GM19043 (cell line): ENCODE data around the gene ALDH1B1.
"Not testable (repeated sequence)": the region's sequence is repeated elsewhere in the genome, so short reads cannot be mapped to it uniquely, and the experiment has no call there.

Experiments used
- ATAC-seq: cut with Tn5 transposase; IDR thresholded peaks from one replicate; pipeline ENCODE4 v1.9.1; 2021; ENCODE audit warnings: low read depth; ENCODE audit not compliant: unreplicated experiment

The ALDH1B1 gene

DNA sequence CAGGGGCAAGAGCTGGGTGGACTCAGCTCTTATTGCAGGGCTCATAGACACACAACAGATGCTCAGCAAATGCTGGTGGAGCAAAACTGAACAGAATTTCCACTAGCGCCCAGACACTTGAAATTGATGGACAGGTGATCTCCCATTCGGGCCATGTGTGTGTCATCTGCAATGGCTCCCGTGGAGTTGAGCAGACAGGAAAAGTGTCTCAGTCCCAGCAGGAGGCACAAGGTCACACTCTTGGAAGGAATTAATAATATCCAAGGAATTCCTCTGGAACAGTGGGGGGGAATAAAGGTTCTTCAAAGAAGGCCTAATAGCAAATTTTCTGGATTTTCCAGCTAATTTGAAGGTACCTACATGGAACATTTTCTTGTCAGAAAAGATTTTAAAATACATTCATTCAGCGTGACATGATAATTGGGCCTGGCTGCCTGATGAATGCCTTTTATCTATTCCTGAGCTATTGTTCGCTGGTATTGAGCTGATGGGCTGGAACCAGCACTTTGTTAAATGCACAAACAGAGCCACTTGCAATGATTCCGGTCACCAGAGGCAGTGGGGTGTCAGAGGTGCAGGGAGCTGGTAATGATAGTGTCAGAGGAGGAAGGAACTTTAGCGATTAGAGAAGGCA lies 31.5 kb upstream of the ALDH1B1 start:
- ATAC-seq = no peak

DNA sequence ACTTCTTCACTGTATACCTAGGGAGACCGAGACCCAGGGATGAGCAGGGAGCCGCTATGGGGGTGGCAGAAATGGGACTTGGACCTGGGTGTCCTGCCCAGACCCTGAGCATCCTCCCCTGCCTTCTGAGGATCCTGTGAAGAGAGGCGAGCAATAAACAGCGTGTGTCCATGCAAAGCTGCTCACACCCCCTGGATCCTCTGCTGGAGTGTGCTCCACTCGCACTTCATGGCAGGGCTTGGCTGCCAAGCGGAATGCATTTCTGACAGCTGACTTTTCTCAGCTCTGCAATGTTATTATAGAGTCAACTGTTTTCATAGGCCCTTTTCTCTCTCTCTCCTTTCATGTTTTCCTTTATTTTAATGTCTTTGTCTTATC lies 31.0 kb upstream of the ALDH1B1 start:
- ATAC-seq = no peak

DNA sequence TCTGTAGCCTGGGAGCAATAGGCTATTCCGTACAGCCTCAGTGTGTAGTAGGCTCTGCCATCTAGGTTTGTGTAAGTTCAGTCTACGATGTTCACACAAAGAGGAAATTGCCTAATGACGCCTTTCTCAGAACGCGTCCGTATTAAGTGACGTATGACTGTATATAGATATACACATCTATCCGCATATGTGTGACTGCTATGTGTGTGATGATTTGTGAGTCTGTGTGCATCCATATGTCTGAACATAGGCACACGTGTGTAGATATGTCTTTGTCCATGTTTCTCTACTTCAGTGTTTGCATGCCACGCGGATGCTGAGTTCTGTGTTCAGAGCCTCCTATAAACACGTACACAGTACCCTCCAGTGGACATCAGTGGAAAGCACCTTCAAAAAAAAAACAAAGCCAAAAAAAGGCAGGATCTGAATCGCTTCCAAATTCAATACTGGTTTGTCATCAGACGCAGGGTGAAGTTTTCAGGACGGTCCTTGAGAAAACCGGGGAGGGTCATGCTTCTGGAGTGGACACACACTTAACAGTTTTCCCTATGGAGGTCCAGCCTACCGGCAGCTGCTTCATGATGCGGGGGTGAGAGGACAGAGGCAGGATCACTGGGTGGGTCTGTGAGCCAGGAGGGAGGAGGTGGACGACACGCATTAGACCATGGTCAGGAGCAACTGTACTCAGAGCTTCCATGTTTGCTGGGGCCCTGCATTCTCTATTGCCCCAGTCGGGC lies 29.5 kb upstream of the ALDH1B1 start:
- peak; percentile 79 for ATAC-seq

DNA sequence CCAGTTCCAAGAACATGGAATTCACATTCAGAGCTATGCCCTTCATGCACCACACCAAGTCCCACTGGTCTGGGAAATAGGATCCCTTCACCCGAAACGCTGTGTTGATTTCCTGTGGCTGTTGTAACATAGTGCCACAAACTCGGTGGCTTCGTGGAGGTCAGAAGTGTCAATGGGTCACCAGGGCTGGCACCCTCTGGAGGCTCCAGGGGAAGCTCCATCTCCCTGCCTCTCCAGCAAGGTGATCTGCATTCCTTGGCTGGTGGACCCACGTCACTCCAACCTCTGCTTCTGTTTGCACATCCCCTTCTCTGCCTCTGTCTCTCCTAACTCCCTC lies 28.9 kb upstream of the ALDH1B1 start:
- ATAC-seq = no peak

DNA sequence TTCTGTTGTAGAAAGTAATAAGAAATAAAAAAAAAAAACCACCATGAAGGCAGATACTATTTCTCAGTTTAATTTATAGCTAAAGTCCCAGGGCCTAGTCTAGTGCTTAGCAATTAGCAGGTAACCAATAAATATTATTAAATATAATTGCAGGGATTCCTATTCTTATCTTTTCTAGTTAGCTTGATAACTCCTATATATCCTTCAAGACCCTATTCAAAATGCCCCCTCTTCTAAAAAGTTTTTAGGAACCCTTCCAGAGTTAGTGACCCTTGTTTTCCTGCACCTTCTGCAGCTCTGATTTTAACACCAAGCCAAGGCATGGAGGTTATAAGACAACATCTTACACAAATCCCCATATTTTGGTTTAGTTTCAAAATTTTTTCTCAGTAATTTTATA lies 24.6 kb upstream of the ALDH1B1 start:
- ATAC-seq = no peak

DNA sequence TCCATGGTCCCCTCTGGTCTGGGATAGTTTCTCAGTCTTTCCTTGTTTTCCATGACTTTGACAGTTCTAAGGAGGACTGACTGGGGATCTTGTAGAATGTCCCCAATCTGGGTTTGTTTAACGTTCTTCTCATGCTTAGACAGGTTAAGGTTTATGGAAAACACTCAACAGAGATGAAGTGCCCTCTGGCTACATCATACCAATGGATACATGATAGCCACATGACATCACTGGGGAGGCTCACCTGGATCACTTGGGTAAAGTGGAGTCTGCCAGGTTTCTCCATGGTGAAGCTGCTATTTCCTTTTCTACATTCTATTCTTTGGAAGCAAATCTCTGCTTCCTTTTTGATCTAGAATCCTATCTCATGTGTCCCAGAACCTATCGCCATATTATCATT lies 23.8 kb upstream of the ALDH1B1 start:
- no peak for ATAC-seq

DNA sequence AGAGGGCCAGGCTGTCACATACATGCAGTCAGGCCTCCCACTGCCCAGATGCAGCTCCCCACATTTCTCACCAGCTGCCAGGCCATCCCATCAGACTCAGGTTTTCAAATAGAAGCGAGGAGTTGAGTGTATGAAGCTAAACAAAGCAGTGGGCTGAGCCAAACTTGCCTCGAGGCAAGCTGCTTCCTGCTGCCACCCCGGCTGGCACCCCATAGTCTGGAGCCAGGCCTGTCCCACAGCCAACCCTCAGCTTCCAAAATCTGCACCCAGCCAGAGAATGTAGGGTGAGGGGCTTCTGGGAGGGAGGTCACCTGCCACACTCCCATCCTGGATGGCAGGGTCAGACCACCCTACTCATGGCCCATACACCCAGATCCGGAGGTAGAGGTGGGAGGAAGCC lies 22.3 kb upstream of the ALDH1B1 start:
- no peak for ATAC-seq

DNA sequence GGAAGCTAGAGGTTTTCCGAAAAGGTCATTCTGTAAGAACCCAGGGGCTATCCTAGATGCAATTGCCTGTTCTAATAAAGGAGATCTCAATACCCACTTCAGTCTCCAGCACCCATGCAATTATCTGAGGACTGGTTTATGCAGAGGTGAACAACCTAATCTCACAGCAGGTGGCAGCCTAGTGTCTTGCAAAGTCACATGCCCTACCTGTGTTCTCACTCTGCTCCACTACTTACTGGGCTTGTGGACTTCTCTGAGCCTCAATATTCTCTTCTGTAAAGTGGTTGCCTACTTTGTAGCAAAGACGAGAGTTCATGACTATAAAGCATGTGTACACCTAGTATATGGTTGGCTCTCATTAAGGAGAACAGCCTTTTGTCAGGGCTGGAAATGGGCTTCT lies 21.0 kb upstream of the ALDH1B1 start:
- no peak for ATAC-seq

DNA sequence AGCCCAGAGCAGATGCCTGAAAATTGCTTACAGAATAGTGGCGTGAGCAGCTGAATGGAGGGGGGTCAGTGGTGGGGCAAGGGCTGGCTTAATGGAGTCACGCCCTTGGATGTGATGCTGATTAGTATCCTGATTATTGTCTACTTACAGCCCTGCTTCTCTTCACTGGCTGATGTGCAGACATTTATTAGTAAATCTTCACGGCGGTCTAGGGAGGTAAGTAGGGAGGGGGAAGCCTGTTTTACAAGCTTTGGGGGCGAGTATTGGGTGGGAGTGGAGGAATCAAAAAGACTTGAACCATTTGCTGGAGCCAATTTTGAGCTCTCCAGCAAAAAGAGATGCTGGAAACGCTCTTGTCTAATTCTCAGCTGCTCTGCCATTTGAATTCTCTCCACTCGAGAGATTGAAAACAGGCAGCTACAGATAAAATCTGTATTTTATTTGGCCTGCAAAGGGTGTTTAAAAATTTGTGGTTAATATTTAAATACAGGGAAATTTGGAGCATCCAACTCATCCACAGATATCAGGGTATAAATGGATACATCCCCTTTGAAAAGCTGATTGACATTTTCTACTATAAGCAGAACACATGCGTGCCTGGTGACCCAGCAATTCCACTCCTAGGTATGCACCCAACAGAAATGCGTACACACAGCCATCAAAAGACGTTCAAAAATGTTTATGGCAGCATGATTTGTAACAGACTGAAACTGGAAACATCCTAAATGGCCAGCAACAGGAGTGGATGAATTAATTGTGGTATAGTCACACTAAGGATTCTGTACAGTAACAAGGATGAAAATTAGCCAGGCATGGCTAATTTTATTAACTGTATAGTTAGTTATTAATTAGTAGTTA lies 19.5 kb upstream of the ALDH1B1 start:
- ATAC-seq = no peak

DNA sequence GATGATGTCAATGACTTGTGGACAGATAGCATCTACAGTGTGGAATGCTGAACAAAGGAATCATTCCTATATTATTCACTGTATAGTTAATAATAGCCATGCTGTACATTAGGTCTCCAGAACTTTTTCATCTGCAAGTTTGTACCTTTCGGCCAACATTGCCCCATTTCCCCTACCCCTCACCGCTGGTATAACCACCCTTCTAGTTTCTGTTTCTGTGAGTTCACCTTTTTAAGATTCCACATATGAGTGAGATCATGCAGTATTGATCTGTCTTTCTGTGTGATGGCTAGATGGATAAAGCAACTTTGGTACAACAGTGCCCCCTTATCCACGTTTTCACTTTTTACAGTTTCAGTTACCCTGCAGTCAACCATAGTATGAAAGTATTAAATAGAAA lies 18.8 kb upstream of the ALDH1B1 start:
- no peak for ATAC-seq

DNA sequence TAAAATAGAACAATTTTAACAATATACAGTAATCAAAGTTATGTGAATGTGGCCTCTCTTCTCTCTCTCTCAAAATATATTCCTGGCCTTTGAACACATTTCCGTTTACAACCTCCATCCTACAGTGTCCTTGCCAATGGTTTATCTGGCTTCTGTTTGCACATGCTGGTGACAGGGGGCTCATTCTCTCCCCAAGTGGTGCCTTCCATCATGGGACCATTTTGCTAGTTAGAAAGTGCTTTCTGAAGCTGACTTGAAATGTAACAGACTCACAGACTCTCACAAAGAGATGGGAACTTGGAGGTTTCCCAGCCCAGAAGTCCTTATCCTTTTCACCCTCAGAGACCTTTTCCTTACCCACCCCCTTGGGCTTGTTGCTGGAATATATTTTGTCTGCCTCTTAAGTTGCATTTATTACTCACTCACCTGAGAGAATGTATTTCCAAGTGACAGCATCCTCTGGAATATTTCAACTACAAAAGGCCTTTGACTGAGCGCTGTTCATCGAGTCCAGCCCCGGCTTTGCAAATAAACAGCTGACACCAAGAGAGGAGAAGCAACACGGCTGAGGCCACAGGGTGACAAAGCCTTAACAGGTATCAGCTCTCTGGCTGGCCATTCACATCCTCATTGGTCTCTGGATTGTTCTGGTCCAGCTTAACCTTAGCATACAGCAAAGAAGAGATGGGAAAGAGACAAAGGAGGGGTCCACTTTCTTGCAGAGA lies 17.5 kb upstream of the ALDH1B1 start:
- ATAC-seq = no peak

DNA sequence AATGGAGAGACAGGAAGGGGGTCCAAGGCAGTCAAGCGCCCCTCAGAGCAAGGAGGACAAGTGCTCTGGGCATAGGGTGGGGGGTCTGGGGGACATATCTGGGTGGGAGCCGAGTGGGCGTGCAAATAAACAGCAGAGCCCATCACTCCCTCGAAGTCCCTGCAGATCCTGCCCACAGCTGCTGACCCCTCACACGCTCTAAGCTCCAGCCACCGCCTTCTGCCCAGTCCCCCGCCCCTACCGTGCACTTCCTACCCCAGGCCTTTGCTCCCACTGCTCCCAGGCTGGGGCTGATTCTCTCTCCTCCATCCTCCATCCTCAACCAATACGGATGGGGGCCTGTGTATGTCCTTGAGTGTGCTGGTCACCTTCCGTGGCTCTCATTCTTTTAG lies 16.9 kb upstream of the ALDH1B1 start:
- ATAC-seq = no peak

DNA sequence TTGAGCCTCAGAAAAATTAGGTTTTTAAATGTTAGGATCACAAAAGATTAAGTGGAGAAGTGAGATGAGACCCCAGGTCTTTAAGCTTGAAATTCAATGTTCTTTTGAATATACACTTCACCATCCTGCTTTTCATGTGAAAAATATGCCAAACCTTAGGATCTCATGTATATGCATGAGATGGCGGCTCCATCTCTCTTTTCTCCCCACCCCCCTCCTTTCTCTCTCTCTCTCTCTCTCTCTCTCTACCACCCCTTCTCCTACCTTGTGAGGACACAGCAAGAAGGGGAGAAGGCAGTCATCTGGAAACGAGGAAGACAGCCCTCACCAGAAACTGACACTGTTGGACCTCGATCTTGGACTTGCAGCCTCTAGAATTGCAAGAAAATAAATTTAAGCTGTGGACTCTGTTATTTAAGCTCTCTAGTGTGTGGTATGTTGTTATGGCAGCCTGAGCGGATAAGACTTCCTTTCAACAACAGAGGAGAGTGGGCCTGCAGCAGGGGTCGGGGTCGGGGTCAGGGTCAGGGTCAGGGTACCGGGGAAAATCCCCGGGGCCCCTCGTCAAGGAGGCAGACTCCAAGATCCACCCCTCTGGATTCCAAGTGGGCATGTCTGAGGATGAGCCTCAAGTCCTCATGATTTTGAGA lies 16.4 kb upstream of the ALDH1B1 start:
- ATAC-seq = no peak

DNA sequence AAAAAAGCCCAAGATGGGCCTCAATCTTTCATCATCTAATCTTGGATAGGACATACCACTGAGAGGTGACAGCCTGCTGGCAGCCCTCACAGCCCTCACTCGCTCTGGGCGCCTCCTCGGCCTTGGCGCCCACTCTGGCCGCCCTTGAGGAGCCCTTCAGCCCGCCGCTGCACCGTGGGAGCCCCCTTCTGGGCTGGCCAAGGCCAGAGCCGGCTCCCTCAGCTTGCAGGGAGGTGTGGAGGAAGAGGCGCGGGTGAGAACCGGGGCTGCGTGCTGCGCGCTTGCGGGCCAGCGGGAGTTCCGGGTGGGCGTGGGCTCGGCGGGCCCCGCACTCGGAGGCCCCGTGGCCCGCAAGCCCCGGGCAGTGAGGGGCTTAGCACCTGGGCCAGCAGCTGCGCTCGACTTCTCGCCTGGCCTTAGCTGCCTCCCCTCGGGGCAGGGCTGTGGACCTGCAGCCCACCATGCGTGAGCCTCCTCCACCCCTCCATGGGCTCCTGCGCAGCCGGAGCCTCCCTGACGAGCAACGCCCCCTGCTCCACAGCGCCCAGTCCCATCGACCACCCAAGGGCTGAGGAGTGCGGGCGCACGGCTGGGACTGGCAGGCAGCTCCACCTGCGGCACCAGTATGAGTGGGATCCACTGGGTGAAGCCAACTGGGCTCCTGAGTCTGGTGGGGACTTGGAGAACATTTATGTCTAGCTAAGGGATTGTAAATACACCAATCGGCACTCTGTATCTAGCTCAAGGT lies 15.0 kb upstream of the ALDH1B1 start:
- ATAC-seq = not testable (repeated sequence)

DNA sequence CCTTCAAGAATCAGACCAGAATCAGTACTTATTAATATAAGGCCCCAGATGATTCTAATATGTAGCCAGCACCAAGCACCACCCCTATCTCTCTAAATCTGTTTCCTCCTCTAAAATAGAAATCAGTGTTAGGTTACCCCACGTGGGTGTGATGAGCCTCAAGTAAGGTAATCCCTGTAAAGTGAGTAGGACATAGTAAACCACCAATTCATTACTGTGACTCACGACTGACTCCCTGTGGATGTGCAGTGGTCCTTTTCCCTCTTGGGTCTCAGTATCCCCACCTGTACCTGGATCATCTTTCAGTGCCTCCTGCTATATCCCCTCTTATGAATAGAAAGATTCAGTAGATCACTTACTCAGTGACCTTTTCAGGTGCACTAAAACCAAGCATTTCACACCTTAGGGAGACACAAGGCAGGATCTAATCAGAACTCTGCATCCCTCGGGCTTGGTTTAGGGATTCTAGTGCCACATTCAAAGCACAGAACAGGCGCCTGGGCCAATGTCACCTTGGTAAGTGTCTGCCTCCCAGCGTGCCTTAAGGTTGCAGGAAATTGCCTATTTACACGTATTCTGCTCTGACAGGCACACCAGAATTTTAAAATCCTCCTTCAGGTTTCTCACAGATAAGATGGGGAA lies 12.2 kb upstream of the ALDH1B1 start:
- no peak for ATAC-seq

DNA sequence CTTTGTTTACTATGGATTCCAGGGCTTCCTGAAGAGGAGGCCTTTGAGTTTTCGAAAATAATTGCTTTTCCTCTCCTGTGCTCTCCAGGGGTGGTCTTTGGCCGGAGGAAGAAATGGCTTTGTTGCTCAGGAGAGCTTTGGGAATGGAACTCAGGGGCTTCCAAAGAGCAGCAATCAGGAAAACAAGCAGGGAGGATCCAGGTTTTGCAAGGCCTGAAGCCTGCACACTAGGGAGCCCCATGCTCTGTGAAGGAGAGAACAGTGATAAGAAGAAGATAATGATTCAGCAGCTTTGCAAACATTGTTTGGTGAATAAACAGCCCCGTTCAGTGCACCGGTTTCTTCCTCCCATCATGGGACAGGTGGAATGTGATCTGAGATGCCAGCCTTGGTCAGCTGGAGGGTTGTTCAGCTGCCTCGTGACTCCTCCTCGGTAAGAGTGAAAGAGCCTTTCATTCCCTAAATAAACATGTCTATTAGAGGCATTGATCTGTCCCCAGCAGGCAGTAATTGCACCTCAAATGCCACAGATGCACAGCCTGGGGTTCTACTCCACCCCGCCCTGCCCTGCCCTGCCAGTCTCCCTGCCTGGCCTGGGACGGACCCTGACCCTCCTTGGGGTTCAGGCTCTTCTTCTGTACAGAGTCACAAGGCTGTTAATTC lies 11.5 kb upstream of the ALDH1B1 start:
- no peak for ATAC-seq

DNA sequence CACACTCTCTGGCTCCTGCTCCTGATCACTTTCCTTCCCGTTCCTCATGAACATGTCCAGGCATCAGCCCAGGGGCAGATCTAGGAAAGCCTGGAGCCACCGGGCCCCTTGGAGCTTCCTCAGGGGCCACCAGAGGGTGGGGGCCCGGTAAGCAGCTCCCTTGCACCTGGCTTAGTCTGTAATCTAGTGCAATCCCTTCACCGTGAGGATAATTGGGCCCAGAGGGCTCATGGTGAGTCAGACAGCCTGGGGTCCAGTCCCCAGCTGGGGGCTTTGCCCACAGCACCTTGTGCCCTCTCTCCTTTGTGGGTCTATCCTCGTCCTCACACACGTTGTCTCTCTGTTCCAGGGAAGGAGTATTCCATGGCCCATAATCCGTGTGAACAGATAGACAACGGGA lies 10.4 kb upstream of the ALDH1B1 start:
- ATAC-seq = no peak

DNA sequence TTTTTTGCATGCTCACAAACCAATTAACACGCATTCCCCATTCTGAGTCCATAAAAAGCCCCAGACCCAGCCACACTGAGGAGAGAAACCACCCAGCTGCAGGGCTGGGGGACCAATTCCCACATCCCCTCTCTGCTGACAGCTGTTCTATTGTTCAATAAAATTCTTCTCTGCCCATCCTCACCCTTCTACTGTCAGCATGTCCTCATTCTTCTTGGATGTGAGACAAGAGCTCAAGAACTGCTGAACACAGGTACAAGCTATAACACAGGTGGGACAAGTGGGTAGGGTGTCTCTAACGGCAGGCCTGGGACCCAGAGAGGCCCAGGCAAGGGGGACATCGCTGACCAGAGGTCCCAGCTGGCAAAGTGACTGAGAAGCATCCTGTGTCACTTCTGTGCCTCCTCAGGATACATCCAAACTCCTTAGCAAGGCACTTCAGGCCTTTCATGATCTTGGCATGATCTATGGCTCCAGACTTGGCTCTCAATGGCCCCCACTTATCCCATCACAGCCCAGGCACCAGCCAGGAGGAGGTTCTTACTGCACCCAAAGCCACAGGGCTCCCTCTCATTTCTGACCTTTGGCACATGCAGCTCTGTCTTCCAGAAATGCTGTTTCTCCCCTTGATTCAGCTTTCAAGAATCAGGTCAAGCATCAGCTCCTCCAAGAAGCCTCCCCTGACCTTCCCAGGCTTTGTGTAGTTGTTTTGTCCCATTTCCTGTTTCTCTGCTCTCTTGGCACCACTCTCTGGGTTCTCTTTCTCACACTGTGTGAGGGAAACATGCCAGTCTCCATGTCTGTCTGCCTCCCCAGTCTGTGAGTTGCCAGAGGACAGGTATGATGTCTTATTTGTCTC lies 7.3 kb upstream of the ALDH1B1 start:
- ATAC-seq = no peak
